Tibial artery (tissue), 4 donors: Measurements from ENCODE around the gene FNIP1.
"Not testable (repeated sequence)": the region's sequence is repeated elsewhere in the genome, so short reads cannot be mapped to it uniquely, and the experiment has no call there.

Experiments used
- DNase-seq, 2 donors: peaks; one replicate each; pipeline ENCODE4 v3.0.0-alpha.2; 2019
- H3K27ac ChIP-seq, 2 donors: fragments of 200-600 bp; sonication (generic) in 1 of 2; 1 replicate in 1 of 2; 2 replicates in 1 of 2; pipeline ENCODE4 v1.5.1; 2018 to 2019; ENCODE audit warnings: mild to moderate bottlenecking in 1 of 2
- H3K27me3 ChIP-seq, 2 donors: fragments of 200-600 bp; sonication (generic) in 1 of 2; one replicate each; pipeline versions ENCODE4 v1.5.1 to v1.6.0; 2016 to 2019
- H3K36me3 ChIP-seq, 3 donors: fragments of 200-600 bp; sonication (generic) in 2 of 3; one replicate each; pipeline ENCODE4 v1.5.1; 2016 to 2019; ENCODE audit warnings: mild to moderate bottlenecking in 2 of 3
- H3K4me1 ChIP-seq, 4 donors: fragments of 200-600 bp; sonication (generic) in 2 of 4; 1 replicate in 3 of 4; 2 replicates in 1 of 4; pipeline ENCODE4 v1.5.1; 2016 to 2019
- H3K4me3 ChIP-seq, 2 donors: fragments of 200-600 bp; sonication (generic) in 1 of 2; 1 replicate in 1 of 2; 2 replicates in 1 of 2; pipeline ENCODE4 v1.5.1; 2018 to 2019; ENCODE audit warnings: mild to moderate bottlenecking in 2 of 2
- H3K9me3 ChIP-seq, 3 donors: fragments of 200-600 bp; sonication (generic) in 1 of 3; one replicate each; pipeline ENCODE4 v1.5.1; 2016 to 2019
- CTCF ChIP-seq, 2 experiments: fragments of 200-600 bp in 1 of 2; fragments of 450-650 bp in 1 of 2; IDR thresholded peaks; one replicate each; pipeline ENCODE4 v1.5.1; 2017 to 2019; ENCODE audit warnings: antibody characterized with exemption in 2 of 2, mild to moderate bottlenecking in 1 of 2, moderate library complexity in 1 of 2
- intact Hi-C: fragments of 100-400 bp; cut with DNase I; formaldehyde crosslinking; loops from one replicate; pipeline ENCODE4 v1.15.0; 2023; ENCODE audit warnings: low total_unique reads

The FNIP1 gene

GRCh38 chr5:131719564-131719963 lies 77.3 kb downstream of the FNIP1 start:
- no peaks in the 10 kb centered on the region for H3K9me3 ChIP-seq
- DNase-seq = no peak
- H3K4me1 ChIP-seq = peaks cover 0 to 26% (median 2%) of the 10 kb centered on the region in 4 donors
- H3K4me3 ChIP-seq = no peak overlapping the region
- peaks cover 21 to 33% (median 23%) of the 10 kb centered on the region in 3 donors for H3K36me3 ChIP-seq
- no peak for TF ChIP-seq CTCF (IDR thresholded peaks at IDR 0.05)
- intact Hi-C loops = no loop called here
- no peak overlapping the region for H3K27ac ChIP-seq
- no peaks in the 10 kb centered on the region for H3K27me3 ChIP-seq

- Histone ChIP-seq H3K27ac (no peak overlapping the region), H3K9me3 (no peaks in the 10 kb centered on the region), H3K36me3 (peaks cover 23 to 40% (median 28%) of the 10 kb centered on the region in 3 donors), H3K27me3 (no peaks in the 10 kb centered on the region), H3K4me3 (no peak overlapping the region), H3K4me1 (peaks cover 0 to 24% (median 2%) of the 10 kb centered on the region in 4 donors)
- intact Hi-C loops = no loop called here
- no peak for DNase-seq
- no peak for TF ChIP-seq CTCF (IDR thresholded peaks at IDR 0.05)
Measured at GRCh38 chr5:131718487-131719014, 78.3 kb downstream of the FNIP1 start.

- DNase-seq, H3K27me3 ChIP-seq, H3K4me3 ChIP-seq, H3K9me3 ChIP-seq, H3K27ac ChIP-seq, intact Hi-C loops: not testable (repeated sequence)
- H3K4me1 ChIP-seq = peaks cover 0 to 10% (median 2%) of the 10 kb centered on the region in 4 donors
- peaks cover 23 to 40% (median 28%) of the 10 kb centered on the region in 3 donors for H3K36me3 ChIP-seq
Measured at GRCh38 chr5:131717164-131717563, 79.7 kb downstream of the FNIP1 start.

GRCh38 chr5:131716650-131717049 lies 80.2 kb downstream of the FNIP1 start:
- Histone ChIP-seq H3K9me3 (no peaks in the 10 kb centered on the region), H3K27ac (no peak overlapping the region), H3K4me1 (peaks cover 0 to 7% (median 2%) of the 10 kb centered on the region in 4 donors), H3K4me3 (no peak overlapping the region), H3K36me3 (peaks cover 23 to 41% (median 28%) of the 10 kb centered on the region in 3 donors), H3K27me3 (no peaks in the 10 kb centered on the region)
- TF ChIP-seq CTCF (IDR thresholded peaks at IDR 0.05) = no peak
- intact Hi-C loops = no loop called here
- DNase-seq = no peak

GRCh38 chr5:131710391-131710790 lies 86.4 kb downstream of the FNIP1 start:
- H3K36me3 ChIP-seq = peaks cover 21 to 53% (median 29%) of the 10 kb centered on the region in 3 donors
- no peak overlapping the region for H3K4me3 ChIP-seq
- H3K4me1 ChIP-seq = no peaks in the 10 kb centered on the region
- TF ChIP-seq CTCF (IDR thresholded peaks at IDR 0.05) = no peak
- no peaks in the 10 kb centered on the region for H3K27me3 ChIP-seq
- H3K27ac ChIP-seq = no peak overlapping the region
- DNase-seq = no peak
- intact Hi-C loops = no loop called here
- H3K9me3 ChIP-seq = no peaks in the 10 kb centered on the region

- DNase-seq = no peak
- Histone ChIP-seq H3K36me3 (peaks cover 21 to 53% (median 38%) of the 10 kb centered on the region in 3 donors), H3K27me3 (no peaks in the 10 kb centered on the region), H3K27ac (no peak overlapping the region), H3K4me1 (no peaks in the 10 kb centered on the region), H3K4me3 (no peak overlapping the region), H3K9me3 (no peaks in the 10 kb centered on the region)
- intact Hi-C loops = no loop called here
- TF ChIP-seq CTCF (IDR thresholded peaks at IDR 0.05) = no peak
Measured at GRCh38 chr5:131709043-131709442, 87.8 kb downstream of the FNIP1 start.
